ENCODE results near the gene SLC26A1.

The SLC26A1 gene

DNA sequence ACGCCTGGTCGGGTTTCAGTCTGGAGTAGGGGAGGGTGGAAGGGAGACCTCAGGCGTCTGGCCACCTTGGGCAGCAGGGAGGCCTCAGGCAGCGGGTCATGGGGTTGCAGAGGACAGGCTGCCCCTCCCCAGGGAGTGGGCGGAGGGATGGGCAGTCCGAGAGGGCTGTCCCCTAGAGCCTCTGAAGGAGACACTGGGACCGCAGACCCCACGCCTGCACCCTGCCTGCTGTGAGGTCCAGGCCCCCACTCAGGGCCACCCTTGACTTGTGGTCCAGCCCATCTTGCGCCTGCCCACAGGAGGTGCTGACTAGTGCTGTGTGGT is 34.7 kb upstream of the SLC26A1 start:
- no peak for DNase-seq

DNA sequence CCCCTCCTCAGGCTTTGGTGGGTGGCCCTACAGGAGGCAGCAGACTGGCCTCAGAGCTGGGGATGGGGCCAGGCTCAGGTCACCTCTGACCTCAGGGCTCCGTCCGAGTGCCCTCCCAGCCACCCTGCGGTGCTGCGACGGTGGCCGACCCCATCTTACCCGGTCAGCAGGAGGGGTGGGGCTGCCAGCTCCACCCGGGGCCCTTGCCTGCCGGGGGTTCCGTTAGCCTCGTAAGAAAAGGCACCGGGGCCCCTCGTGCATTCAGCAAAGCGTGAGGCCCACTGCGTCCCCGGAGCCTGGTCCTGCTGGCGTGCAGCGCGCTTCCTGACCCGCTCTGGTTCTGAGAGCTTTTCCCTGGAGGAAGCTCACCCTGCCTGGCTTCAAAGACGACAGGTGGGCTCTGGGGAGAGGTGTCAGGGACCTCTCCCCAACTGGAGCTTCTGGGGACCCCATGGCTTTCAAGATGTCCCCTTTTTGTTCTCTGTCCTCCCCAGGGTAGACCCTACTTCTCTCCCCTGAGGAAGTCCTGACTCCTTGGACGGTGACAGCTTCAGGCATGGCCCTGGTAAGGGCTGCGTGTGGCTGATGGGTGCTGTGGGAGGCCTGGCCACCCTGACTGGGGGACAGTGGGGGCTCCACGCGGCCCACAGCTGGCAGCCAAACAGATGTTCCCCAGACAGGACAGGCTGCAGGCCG is 34.2 kb upstream of the SLC26A1 start:
- DNase-seq = no peak

DNA sequence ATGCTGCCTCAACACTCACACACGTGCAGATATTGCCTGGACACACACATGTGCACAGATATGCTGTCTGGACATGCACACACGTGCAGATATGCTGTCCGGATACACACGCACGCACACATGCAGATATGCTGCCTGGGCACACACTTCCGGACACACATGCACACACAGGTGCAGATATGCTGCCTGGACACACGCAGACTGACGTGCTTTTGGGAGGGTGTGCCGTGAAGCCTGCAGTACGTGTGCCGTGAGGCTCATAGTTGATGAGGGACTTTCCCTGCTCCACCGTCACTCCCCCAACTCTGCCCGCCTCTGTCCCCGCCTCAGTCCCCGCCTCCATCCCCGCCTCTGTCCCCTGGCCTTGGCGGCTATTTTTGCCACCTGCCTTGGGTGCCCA is 32.9 kb upstream of the SLC26A1 start:
- no peak for DNase-seq

DNA sequence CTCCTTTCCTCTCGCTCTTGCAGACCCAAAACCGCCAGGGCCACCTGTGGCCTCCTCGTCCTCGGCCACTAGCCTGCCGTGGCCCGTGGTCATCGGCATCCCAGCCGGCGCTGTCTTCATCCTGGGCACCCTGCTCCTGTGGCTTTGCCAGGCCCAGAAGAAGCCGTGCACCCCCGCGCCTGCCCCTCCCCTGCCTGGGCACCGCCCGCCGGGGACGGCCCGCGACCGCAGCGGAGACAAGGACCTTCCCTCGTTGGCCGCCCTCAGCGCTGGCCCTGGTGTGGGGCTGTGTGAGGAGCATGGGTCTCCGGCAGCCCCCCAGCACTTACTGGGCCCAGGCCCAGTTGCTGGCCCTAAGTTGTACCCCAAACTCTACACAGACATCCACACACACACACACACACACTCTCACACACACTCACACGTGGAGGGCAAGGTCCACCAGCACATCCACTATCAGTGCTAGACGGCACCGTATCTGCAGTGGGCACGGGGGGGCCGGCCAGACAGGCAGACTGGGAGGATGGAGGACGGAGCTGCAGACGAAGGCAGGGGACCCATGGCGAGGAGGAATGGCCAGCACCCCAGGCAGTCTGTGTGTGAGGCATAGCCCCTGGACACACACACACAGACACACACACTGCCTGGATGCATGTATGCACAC is 31.8 kb upstream of the SLC26A1 start:
- no peak for DNase-seq

DNA sequence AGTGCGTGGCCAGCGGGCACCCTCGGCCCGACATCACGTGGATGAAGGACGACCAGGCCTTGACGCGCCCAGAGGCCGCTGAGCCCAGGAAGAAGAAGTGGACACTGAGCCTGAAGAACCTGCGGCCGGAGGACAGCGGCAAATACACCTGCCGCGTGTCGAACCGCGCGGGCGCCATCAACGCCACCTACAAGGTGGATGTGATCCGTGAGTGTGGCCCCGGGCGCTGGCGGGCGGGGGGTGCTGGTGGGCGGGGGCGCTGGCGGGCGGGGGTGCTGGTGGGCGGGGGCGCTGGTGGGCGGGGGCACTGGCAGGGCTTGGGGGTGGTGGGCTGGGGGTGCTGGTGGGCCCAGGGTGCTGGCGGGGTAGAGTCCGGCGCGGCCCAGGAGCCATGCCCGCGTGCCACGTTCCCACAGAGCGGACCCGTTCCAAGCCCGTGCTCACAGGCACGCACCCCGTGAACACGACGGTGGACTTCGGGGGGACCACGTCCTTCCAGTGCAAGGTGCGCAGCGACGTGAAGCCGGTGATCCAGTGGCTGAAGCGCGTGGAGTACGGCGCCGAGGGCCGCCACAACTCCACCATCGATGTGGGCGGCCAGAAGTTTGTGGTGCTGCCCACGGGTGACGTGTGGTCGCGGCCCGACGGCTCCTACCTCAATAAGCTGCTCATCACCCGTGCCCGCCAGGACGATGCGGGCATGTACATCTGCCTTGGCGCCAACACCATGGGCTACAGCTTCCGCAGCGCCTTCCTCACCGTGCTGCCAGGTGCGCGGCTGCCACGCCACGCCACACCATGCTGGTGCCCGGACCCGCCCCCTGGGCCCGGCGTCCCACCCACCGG is 30.9 kb upstream of the SLC26A1 start:
- no peak for DNase-seq

DNA sequence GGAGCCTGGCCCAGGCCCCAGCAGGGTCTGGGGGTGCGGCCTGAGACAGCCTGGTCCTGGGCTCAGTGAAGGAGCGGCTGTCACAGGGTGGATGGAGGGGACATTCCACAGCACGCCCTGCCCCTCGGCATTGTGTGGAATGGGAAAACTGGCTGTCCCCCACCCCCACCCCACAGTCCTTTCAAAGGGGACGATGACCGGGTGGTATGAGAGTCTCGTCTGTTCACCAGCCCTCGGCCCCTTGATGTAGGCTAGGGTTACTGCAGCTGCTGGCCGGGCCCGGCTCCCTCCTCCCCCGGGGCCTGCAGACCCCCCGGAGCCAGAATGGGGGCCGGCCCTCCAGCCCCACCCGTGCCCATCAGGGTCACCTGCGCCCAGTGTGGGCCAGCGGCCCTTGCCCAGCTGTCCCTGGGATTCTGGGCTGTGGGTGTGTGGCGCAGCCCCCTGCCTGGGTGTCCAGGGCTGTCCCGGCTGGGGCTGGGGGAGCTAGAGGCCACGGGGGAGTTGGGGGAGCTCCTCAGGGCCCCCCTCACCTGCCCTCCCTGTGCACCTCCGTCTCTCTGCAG is 30.0 kb upstream of the SLC26A1 start:
- no peak for DNase-seq

DNA sequence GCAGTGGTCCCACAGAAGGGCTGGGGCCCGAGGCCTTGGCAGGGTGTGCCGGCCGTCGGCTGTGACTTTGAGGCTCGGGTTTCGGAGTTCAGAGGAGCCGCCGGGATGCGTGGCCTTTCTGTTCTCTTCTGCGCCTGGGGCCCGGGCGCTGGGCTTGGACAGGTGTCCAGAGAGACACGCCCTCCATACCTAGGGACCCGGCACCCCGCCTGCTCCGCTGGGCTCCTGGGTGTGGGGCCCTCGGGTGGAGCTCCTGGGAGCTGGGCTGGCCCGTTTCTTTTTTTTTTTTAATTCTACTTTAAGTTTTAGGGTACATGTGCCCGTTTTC is 29.5 kb upstream of the SLC26A1 start:
- no peak for DNase-seq

DNA sequence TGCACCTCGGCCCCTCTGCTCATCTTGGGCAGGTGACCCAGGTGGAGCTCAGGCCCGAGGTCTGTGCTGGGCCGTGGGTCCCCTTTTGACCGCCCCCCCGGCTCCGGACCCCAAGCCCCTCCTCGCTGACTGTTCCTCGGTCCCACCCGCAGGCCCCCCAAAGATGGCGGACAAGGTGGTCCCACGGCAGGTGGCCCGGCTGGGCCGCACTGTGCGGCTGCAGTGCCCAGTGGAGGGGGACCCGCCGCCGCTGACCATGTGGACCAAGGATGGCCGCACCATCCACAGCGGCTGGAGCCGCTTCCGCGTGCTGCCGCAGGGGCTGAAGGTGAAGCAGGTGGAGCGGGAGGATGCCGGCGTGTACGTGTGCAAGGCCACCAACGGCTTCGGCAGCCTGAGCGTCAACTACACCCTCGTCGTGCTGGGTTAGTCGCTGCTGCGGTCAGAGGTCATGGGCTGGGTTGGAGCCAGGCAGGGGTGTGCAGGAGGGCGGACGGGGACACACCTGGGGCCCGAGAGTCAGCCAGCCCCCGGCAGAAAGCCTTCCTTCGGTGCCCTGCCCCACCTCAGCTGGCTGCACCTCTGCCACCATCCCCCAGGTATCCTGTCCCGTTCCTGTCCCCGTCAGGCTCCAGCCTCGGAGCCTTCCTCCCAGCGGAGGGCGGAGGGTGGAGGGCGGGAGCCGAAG is 29.0 kb upstream of the SLC26A1 start:
- no peak for DNase-seq

DNA sequence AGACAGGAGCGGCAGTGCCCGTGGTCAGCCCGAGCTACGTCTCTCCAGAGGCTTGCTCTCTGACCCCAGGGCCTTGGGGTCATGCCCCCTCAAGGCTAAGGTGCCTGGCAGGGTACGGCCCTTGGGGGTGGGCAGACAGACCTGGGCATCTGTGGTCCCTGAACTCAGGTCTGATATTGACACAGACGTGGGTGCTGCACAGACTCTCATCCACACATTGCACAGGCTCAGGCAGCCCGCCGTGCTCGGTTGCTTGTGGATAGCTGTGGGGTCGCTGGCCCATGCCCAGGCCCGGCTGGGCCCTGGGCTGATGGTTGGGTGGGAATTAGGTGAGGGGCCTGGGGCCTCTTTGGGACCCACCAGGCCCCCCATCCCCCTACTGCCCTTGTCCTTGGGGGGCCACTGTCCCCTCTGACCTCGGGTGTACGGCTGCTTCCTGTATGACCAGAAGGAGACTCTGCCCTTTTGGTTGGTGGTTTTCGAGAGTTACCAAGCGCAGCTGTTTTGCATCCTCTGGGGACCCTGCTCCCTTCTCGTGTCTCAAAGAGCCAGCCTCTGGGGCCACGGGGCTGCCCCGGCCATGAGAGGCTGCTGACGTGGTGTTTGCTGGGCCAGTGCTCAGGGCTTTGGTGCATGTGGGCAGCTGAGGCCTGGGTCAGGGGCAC is 28.3 kb upstream of the SLC26A1 start:
- no peak for DNase-seq

DNA sequence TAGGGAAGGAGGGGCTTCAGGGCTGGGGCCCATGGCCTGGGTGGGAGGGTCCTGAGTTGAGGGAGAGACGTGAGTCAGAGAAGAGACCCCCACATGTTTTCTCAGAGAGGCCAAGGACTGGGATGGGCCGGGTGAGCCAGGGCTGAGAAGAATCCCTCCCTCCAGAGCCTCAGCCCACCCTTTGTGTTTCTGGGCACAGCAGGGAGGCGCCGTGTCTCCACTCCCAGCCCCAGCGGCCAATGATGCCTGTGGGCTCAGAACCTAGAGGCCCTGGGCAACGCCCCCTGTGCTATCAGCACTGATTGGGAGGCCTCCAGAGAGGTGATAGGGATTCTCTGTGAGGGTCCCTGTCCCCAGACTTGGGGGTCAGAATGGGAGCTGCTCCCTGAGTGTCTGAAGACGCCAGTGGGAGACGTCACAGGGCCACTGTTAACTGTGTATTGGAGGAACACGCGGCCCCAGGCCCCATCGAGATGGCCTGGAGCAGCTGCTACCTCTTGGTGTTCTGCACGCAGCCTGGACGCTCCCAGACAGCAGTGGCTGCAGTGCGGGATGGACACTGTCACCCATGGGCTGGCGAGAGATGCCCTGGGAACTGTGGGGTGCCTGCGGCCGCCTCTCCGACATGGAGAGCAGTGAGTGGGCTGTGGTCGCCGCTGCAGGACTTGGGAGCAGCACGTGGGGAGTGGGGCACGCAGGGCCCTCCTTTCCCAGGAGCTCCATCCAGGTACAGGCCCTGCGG is 26.7 kb upstream of the SLC26A1 start:
- no peak for DNase-seq

DNA sequence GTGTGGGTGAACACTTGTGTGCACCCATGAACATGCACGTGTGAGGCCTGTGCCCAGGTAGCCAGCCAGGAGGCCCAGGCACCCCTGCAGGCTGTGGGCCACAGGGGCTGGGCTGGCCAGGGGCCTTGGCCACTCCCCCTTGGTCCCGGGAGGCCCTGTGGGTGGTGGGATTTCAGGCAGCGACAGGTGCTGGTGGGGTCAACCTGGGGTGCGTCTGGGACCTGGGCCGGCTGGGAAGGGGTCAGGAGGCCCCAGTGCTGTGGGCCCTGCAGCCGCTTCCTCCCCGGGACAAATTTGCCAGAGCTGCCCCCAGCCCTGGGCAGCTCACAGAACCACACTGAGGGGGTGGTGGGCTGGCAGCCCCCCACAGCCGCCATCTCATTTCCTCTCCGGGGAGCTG is 26.1 kb upstream of the SLC26A1 start:
- DNase-seq = no peak

DNA sequence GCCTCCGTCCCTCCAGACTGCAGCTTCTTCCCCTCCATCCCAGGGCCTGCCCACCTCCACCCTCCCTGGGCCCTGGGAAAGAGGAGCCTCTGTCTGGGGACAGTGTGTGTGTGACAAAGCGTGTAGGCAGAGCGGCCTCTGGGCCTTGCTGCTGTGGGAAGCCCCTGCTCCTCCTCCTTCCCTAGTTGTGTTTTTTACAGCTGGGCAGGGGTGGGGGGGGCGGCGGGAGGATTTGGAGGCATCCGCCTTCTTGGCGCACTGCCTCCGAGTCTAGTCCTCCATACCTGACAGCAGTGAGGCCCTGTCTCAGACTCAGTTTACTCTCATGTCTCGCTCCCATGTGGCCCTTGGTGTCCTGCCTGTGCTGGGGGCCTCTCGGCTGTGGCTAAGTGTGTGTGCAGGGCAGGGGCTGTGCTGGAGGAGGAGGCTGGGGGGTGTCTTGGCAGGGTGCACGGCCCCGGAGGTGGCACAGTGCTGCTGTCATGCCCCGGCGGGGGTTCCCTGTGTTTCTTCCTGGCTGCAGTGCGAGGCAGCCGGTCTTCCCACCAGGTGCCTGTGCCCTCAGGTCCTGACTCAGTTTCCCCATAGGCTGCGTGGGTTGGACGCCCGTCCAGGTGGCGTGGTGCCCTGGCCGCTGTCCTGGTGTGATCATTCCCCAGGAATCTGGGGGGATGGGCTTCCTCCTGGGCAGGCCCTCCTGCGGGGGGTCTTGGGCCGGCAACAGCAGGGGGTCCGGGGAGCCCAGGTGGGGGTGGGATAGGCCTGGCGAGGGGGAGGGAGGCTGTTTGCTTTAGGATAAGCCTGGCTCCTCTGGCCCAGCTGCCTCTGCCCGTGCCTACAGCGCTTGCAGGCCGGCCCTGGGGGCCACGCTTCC is 25.2 kb upstream of the SLC26A1 start:
- DNase-seq = no peak

DNA sequence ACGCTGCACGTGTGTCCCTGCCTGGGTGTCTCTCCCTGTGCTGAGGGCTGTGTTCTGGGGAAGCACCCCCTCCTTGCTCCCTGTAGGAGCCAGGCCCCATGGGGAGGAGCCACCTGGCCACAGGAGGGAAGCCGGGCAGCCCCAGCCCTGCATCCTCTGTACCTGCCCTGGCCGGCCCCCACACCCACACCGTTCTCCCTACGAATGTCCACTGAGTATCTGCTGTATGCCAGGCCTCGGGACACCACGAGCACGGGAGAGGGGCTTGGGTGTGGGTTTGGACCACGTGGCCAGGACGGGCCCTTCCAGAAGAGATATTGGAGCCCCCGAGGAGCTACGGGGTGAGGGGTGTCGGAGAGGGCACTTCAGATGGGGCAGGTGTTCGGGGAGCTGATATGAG is 24.5 kb upstream of the SLC26A1 start:
- no peak for DNase-seq

DNA sequence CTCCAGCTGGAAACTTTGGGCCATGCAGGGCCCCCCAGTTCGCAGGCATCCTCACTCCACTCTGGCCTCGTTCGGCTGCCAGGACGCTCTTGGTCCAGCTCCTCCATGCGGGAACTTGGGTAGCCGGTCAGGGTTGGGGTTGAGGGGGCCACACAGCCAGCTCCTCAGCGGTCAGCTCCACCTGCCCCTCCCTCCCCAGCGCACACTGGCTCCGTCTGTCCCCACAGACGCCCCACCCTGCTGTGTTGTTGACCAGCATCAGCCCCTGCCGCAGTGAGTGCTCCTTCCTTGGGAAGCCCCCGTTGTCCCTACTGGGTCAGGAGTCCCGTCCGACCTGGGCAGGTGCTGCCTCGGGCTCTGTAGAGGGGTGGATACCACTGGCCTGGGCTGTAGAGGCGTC is 24.0 kb upstream of the SLC26A1 start:
- DNase-seq = no peak

DNA sequence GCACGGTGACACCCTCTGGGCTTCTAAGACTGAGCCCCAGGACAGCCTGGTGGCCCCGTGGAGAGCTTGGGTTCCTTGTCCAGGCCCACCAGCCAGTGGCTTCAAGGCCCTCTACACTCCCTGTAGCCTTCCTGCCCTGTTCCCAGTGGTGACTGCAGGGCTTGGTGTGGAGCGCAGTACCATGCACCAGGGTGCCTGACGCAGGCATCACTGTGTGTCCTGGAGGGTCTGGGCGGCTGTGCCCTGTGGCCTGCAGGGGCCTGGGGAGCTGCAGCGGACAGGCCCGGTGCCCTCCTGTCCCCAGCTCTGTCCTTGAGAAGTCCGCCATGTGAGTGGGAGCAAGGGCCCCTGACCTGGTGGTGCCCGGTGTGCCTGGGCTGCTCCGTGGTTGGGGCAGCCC is 22.5 kb upstream of the SLC26A1 start:
- DNase-seq = no peak

DNA sequence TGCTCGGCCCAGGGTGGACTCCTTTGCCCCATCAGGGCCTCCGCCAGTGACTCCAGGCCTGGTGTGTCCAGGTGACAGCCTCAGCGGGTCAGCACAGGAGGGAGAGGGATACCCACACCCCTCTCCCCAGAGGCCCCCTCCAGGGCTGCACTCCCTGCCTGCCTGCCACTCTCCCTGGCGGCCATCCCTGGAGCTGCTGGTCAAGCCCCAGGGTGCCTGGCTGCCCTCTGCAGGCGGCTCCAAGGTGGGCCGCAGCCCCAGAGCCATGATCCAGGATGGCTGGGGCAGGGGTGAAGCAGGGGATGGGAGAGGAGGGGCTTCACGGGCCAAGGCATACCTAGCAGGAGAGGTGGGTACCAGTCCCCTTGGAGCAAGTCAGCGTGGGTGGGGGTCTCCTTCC is 22.0 kb upstream of the SLC26A1 start:
- no peak for DNase-seq

DNA sequence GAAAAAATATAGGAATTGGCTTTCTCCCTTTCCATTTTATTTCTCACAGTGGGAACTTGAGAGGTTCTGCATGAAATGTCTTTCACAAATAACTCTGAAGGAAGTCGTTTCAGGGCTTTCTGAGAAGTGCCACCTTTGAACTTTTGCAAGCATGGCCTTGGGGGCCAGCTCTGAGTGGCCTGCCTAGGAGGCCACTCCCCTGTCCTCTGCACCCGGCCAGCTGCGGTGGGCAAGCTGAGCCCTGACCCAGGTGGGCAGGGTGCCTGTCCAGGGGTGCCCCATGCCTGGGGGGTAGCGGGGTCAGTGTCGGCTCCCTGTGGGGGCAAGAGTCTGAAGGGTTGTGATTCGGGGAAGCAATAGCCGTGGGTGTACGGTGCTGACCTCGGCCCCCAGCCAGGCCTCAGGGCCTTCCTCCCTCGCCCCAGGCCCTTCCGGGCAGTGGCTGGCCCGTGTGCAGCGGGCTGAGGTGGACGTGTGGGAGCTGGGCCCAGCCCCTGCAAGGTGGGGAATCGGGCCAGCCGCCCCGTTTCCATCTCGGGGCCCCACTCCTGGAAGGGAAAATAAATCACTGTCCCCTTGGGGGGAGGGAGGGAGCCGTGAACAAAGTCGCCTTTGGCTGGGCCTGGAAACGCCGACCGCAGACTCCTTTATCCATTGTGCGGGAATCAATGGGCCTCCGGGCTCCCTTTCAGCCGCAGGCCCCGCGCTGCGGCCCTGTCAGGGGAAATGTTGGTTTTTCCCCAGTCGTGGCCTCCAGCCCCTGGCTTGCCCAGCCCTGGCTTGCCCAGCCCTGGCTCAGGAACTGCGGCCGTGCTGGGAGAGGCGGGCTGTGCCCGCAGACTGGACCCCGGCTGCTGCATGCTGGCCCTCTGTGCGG is 21.3 kb upstream of the SLC26A1 start:
- no peak for DNase-seq

DNA sequence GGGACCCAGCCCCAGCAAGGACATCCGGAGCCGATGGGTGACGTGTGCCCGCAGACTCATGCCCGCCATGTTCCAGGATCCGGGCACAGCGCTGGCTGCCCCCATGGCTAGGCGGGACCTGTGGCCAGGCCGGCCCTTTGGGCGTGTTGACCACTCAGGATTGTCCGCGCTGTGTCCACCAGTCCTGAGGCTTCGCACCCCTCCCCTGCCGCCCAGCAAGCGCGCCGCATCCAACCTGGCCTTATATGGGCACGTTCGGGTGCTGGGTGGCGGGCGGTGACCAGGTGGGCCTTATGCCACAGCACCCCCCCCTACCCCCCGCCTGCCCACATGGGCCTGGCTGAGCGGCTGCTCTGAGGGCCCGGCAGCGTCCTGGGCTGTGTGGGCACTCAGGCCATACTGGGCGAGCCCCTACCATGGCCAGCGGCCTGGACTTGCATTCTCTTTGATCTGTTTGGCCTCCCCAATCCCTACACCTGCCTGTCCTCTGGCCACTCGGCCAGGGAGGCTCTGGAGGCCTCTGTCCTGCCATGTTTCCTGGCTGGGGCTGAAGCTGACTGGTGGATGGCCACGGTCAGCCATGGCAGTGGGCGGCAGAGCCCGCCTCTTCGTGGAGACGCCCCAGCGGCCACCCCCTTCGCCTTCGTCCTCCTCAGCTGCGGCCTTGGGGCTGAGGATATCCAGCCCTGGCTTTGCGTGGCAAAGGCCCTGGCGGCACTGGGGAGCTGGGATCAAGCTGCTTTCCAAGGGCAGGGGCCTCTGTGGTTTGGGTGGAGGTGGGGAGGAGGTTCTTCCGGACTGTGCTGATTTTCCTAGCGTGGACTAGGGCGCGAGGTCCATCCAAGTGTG is 20.2 kb upstream of the SLC26A1 start:
- DNase-seq = no peak
